ENCODE measurements around the gene STRBP. TPM values are rescaled to one million over a fixed set of nuclear protein-coding genes. Genes with fewer than 3 reads are reported as not detected.

Gene STRBP
- total and polyA plus RNA-seq, 8 donors = 16.5 to 40.4 (median 36.8) TPM

DNA sequence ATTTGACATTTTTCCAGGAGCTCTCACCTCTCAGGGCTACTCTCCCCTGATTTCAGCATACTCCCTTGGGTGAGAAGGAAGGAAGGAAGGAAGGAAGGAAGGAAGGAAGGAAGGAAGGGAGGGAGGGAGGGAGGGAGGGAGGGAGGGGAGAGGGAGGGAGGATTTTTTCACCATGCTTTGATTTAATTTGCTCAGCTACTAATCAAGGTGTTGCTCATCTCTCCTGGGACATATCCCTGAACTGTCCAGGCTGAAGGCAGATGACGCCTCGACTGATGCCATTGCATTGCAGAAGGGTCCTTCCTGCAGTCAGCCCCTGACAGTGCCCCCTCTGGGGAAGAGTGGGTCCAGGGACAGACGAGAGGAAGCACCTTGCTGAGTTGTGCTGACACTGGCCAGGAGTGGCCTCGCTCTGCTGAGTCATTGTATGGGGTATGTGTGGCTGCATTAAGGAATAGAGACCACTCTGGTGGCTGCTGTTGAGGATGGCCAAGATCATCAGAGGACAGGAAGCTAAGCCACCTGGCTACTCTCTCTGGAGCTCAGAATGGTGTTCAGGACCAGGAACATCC lies 44.0 kb upstream of the STRBP start:
- H3K27ac ChIP-seq = no peak overlapping the region
- no peaks in the 10 kb centered on the region for H3K4me1 ChIP-seq
- no peaks in the 10 kb centered on the region for H3K27me3 ChIP-seq
- intact Hi-C loops (cut with DNase I) = no loop called here
- H3K36me3 ChIP-seq = no peaks in the 10 kb centered on the region
- no peak overlapping the region for H3K4me3 ChIP-seq
- H3K9me3 ChIP-seq = no peaks in the 10 kb centered on the region
- no peak for DNase-seq
- TF ChIP-seq, protein P1, sequence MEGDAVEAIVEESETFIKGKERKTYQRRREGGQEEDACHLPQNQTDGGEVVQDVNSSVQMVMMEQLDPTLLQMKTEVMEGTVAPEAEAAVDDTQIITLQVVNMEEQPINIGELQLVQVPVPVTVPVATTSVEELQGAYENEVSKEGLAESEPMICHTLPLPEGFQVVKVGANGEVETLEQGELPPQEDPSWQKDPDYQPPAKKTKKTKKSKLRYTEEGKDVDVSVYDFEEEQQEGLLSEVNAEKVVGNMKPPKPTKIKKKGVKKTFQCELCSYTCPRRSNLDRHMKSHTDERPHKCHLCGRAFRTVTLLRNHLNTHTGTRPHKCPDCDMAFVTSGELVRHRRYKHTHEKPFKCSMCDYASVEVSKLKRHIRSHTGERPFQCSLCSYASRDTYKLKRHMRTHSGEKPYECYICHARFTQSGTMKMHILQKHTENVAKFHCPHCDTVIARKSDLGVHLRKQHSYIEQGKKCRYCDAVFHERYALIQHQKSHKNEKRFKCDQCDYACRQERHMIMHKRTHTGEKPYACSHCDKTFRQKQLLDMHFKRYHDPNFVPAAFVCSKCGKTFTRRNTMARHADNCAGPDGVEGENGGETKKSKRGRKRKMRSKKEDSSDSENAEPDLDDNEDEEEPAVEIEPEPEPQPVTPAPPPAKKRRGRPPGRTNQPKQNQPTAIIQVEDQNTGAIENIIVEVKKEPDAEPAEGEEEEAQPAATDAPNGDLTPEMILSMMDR (IDR thresholded peaks at IDR 0.05) = no peak
- no peak for ATAC-seq

DNA sequence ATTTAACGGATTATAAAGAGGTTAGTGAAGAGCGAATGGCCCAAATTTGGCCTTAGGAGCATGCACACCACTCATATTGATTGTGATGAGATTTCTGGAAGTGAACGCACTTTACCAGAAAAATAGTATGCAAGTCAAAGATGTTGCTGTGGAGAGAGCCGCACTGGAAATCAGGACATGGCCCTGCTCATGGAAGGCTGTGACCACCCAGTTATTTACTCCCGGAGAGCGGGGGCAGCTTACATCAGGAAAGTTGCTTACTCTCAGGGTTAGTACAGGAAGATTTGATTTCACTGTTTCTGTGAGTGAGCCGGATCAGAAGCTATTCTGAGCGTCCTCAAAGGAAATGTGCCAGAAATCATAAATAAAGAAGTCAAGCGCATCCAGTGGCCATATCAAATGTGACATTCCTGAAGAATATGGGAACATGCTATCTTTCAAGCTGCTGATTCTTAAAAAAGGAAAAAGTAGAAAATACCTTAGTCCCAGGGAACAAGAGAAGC lies 42.9 kb upstream of the STRBP start:
- Histone ChIP-seq H3K9me3 (no peaks in the 10 kb centered on the region), H3K36me3 (no peaks in the 10 kb centered on the region), H3K4me1 (no peaks in the 10 kb centered on the region), H3K27ac (no peak overlapping the region), H3K27me3 (no peaks in the 10 kb centered on the region), H3K4me3 (no peak overlapping the region)
- ATAC-seq (no peak), DNase-seq (no peak)
- TF ChIP-seq, protein P1 (IDR thresholded peaks at IDR 0.05) = no peak
- intact Hi-C loops (cut with DNase I) = no loop called here

DNA sequence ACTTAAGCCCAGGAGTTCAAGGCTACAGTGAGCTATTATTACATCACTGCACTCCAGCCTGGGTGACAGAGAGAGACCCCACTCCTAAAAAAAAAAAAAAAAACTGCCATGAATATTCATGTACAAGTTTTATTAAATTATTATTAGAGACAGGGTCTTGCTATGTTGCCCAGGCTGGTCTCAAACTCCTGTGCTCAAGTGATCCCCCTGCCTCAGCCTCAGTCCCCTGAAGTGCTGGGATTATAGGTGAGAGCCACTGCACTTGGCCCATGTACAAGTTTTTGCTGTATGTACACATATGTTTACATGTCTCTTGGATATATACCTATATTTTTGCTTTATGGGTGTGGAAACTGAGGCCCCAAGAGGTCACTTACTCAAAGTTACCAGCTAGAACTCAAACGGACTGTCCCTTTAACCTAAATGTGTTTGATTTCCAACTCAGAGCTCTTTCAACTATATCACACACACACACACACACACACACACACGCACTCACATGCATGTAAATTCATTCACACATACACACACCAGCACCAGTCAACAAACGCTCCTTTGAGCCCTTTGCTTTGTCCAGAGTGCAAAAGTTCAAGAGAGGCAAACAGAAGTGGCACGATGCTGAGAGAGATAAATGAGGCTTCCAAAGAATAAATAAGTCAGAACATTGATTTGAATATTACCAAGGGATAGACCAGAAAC lies 42.3 kb upstream of the STRBP start:
- H3K4me1 ChIP-seq = no peaks in the 10 kb centered on the region
- no peaks in the 10 kb centered on the region for H3K9me3 ChIP-seq
- no peak overlapping the region for H3K27ac ChIP-seq
- no peak for ATAC-seq
- H3K27me3 ChIP-seq = no peaks in the 10 kb centered on the region
- H3K4me3 ChIP-seq = no peak overlapping the region
- TF ChIP-seq, protein P1 (IDR thresholded peaks at IDR 0.05) = no peak
- no peak for DNase-seq
- intact Hi-C loops (cut with DNase I) = no loop called here
- no peaks in the 10 kb centered on the region for H3K36me3 ChIP-seq

DNA sequence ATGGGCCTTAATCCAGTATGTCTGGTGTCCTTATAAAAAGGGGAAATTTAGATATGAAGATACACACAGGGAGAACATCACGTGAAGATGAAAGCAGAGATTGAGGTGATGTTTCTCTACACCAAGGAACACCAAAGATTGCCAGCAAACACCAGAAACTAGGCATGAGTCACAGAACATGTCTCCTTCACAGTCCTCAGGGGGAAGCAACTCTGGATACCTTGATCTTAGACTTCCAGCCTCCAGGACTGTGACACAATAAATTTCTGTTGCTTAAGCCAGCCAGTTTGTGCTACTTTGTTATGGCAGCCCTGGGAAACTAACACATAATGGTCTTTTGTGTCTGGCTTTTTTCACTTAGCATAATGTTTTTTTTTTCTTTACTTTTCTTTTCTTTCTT lies 41.2 kb upstream of the STRBP start:
- TF ChIP-seq, protein P1 (IDR thresholded peaks at IDR 0.05) = no peak
- no peaks in the 10 kb centered on the region for H3K36me3 ChIP-seq
- DNase-seq (no peak), ATAC-seq (no peak)
- no peak overlapping the region for H3K4me3 ChIP-seq
- no peaks in the 10 kb centered on the region for H3K9me3 ChIP-seq
- intact Hi-C loops (cut with DNase I) = no loop called here
- H3K4me1 ChIP-seq = no peaks in the 10 kb centered on the region
- no peaks in the 10 kb centered on the region for H3K27me3 ChIP-seq
- H3K27ac ChIP-seq = no peak overlapping the region

DNA sequence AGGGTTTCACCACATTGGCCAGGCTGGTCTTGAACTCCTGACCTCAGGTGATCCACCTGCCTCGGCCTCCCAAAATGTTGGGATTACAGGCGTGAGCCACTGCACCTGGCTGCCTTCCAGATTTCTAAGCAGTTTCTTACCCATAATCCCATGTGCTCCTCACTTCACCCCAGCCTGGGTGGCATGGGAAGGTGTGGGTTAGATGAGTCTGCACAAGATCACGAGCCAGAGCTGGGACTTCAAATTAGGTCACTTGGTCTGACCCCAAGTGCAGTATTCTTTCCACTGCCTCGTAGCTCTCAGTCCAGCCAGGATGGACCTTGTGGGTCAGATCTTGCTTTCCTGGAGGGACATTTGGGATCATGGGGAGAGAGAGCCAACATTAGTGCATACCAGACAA lies 37.5 kb upstream of the STRBP start:
- no peaks in the 10 kb centered on the region for H3K36me3 ChIP-seq

More for the DNA sequence above, 37.5 kb upstream of the STRBP start:
- H3K9me3 ChIP-seq = no peaks in the 10 kb centered on the region
- H3K27me3 ChIP-seq = no peaks in the 10 kb centered on the region
- H3K4me1 ChIP-seq = no peaks in the 10 kb centered on the region
- ATAC-seq = no peak
- no peak overlapping the region for H3K4me3 ChIP-seq
- no peak for DNase-seq
- TF ChIP-seq, protein P1 (IDR thresholded peaks at IDR 0.05) = no peak
- no peak overlapping the region for H3K27ac ChIP-seq
- intact Hi-C loops (cut with DNase I) = no loop called here
